Right lung (tissue), 5 donors: ENCODE results near the gene JMJD1C. TPM values are rescaled to one million over a fixed set of nuclear protein-coding genes. Genes with fewer than 3 reads are reported as not detected.
"Not testable (repeated sequence)": the region's sequence is repeated elsewhere in the genome, so short reads cannot be mapped to it uniquely, and the experiment has no call there.

ENCODE experiments used
- DNase-seq, 2 donors: peaks; one replicate each; pipeline ENCODE4 v3.0.0-alpha.2; 2013
- polyA plus RNA-seq, 5 donors: library from polyadenylated mRNA; unstranded; fragments of 120-200 nt; gene quantifications; one replicate each; pipeline versions ENCODE4 v1.2.1 to v1.2.3, GENCODE V29; 2013; ENCODE audit warnings: inconsistent platforms in 1 of 5, low replicate concordance in 1 of 5; ENCODE audit not compliant: insufficient read length in 5 of 5, insufficient read depth in 1 of 5

The JMJD1C gene
- polyA plus RNA-seq, 5 donors: 72.1 to 130 (median 102) TPM

DNA sequence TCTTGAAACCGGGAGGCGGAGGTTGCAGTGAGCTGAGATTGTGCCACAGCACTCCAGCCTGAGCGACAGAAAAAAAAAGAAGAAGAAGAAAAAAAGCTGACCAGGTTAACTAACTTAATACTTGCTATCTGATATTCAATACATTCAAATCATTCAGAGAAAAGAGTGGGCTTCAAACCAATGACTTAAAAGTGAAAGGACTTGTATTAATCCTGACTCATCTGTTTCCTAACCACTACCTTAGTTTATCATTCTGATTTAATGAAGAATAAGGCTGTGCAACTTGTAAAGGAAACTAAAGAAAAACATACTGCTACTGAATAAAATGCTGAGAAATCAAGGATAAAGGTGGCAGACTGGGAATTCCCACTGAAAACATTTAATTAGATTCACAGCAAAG is 204.3 kb downstream of the JMJD1C start:
- no peak for DNase-seq

DNA sequence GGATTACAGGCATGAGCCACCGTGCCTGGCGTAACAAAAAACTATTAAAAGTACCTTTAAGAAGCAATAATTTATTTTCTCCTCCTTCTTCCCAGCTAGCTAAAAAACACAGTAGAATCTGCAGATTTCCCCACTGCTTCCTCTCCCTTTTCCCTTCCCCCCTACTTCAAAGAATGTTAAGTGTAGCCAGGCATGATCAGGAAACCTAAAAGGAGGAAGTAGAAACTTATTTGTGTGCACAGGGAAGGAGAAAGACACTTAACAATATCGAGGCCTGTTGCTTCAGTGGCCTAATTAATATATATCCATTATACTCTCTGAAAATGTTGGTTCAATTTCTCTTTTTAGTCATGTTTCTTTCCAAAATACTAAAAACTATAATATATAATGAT is 204.9 kb downstream of the JMJD1C start:
- no peak for DNase-seq

DNA sequence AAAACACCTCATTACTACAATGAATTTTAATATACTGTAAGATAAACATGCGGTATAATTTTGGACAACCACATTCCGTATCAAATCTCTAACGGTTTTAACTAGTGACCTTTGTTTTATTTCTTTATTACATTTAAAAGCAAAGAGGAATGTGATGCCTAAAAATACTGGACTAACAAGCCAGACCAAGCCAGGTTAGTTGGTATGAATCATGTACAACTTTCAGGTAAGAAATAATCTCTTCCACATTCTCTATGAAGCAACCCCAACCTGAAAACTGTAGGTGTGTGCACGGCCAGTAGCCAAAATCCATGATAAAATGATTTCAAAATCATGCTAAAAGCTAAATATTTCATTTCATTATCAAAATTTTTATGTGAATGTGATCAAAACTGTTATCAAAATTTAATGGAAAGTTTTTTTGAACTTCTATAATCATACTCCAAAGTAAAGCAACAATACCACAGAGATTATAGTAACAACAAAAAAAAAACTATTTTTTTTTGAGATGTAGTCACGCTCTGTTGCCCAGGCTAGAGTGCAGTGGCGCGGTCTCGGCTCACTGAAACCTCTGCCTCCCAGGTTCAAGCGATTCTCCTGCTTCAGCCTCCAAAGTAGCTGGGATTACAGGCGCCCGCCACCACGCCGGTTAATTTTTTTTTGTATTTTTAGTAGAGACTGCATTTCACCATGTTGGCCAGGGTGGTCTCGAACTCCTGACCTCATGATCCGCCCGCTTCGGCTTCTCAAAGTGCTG is 205.5 kb downstream of the JMJD1C start:
- no peak for DNase-seq

DNA sequence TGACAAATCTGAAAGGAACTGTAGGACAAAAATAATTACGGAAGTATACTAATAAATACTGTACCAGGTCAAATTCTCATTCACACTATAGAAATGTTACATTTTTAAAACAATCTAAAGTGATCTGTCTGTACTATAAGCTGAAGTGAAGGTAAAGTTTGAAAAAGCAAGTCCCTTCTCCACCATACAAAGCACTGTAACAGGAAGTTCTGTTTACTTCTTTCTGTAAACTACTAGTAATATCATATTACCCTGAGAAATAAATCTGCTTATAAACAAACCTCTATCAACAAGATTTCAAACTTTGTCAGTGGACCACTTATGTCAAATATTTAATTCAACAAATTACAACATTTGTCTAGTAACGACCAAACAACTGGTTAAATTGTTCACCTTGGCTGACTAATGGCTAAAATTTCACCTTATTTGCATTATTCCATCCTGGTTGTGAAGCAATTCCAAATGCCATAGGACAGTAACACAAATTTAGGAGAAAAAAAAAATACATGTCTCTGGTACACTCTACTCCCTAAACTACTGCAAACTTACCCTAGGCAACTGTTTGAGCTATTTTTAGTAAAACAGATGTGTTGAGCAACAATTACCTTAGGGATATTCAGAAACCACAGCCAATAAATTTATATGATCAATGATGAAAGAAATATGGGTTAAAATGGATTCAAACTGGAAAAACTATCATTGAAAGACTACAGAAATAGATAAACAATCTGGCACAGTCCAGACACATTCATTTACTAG is 206.7 kb downstream of the JMJD1C start:
- no peak for DNase-seq

DNA sequence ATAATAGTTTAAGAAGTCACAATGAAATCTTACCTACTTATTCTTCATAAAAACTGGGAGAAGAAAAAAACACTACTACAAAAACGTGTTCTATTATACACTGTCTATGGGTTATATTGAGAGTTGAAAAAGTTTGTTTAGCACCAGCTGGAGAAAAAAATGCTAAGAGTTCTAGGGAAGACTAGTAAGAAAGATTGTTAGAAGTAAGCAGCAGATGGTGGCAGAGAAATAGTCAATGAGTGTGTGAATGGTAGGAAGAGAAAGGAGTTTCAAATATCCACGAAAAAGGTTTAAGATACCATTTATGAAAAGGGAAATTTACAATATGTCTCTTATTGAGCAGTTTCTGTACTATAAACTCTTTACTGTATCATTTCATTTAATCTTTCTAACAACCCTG is 208.0 kb downstream of the JMJD1C start:
- DNase-seq: no peak

DNA sequence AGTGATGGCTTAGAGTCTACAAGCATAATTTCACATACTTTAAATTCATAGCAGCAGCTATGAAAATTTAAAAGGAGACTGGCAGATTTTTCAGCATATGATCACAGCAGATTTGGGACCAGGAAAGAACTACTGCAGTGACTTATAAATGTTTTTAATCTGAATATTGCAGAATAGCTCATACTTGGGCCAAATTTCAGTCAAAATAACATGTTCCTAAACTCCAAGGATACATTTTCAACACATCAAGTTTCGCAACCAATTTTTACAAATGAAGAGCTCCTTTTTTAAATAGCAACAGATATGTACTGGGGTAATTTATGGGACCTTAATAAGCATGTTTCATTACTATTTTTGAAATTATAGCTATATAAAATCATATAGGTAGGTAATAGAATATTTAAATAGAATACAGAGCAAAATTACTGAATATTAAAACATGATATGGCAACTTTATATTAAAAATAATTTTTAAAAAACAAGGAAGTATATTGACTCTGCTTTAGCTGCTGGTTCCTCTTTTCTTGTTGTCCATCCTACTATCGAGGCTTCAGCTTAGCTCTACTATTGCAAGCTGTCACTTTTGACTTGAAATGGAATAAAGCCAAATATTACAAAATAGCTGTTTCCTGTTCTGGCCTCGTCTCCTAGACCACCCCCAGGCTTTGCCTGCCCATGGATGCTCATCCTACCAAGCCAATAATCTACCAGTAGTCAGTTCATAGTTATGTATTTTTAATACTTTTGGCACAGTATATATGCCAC is 209.6 kb downstream of the JMJD1C start:
- DNase-seq: peak; percentile 76 to 78

DNA sequence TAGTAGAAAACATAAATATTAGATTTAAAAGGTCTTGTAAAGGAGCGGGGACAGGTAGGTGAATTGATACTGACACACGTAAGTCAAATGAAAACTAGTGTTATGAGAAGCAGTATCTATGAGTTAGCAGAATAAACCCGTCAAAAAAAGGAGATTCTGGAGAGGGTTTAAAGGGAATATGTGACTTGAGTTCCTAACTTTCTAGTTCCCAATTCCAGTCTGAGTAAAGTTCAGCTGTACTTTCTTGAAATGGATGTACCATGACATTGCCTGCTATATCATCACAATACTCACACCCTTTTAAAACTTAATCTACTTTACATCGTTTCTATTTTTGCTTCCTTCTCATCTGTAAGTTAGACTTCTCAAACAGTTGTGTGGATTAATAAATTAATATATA is 210.5 kb downstream of the JMJD1C start:
- no peak for DNase-seq

DNA sequence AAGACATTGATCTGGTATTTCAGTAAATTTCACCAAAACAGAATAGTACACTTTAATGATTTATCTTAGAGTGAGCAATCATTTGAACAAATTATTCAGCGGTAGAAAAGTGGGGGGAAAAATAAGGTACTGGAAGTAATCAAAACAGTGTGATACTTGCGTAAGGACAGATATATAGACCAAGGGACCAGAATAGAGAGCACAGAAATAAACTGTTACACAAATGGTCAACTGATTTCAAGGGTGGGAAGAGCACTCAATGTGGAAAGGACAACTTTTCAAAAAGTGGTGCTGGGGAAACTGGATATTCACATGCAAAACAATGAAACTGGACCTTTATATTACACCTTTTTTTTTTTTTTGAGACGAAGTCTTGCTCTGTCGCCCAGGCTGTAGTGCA is 212.7 kb downstream of the JMJD1C start:
- DNase-seq: no peak

DNA sequence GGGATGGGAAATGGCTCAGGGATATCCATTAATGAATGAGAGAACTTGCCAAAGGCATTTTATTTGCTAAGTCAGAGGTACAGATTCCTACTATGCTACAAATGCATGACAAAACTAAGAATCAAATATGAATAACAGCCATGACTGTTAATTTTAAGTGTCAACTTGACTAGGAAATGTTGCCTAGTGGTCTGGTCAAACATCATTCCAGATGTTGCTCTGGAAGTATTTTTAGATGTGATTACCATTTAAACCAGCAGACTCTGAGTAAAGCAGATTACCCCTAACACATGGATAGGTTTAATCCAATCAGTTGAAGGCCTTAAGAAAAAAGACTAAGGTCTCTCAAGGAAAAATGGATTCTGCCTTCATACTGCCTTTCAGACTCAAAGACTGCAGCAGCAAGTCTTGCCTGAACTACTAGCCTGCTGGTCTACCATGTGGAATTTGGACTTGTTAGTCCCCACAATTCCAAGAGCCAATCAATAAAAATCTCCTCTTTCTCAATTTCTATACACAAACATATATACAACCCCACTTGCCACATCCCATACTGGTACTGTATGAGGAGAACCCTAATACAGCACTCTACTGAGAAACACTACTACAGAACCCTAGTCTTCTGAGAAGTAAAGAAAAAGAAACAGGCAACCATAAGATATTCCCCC is 213.5 kb downstream of the JMJD1C start:
- no peak for DNase-seq

DNA sequence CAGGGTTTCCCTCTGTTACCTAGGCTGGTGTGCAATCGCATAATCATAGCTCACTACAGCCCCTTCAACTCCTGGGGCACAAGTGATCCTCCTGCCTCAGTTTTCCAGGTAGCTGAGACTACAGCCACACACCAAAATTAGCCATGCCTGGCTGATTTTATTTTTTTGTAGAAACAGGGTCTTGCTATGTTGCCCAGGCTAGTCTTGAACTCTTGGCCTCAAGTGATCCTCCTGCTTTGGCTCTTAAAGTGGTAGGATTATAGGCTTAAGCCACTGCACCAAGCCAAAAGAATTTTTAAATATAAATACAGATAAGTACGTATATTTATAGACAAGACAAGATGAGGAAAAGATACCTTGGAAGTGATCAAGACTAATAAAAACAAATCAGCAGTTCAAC is 215.7 kb downstream of the JMJD1C start:
- DNase-seq: no peak

DNA sequence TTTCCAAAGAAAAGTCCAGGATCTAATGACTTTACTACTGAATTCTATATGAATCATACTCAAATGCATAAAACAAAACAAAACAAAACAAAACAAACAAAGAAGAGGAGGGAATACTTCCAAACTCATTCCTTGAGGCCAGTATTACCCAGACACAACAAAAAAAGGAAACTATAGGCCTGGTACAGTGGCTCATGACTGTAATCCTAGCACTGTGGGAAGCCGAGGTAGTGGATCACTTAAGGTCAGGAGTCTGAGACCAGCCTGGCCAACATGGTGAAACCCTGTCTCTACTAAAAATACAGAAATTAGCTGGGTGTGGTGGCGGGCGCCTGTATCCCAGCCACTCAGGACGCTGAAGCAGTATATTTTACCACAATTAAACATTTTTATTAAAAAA is 218.0 kb downstream of the JMJD1C start:
- no peak for DNase-seq

DNA sequence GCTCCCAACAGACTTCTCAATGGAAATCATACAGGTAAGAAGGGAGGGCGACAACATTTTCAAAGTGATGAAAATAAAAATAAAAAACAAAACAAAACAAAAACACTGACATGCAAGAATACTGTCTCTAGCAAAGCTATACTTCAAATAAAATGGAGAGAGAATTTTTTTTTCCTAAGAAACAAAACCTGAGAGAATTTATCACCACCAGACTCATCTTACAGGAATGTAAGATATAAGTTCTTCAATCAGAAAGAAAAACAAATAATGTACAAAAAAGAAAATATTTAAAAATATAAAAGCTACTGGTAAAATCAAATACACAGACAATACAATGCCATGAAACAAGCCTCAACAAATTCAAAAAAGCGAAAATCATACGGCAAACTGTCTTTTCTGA is 219.4 kb downstream of the JMJD1C start:
- DNase-seq: no peak

DNA sequence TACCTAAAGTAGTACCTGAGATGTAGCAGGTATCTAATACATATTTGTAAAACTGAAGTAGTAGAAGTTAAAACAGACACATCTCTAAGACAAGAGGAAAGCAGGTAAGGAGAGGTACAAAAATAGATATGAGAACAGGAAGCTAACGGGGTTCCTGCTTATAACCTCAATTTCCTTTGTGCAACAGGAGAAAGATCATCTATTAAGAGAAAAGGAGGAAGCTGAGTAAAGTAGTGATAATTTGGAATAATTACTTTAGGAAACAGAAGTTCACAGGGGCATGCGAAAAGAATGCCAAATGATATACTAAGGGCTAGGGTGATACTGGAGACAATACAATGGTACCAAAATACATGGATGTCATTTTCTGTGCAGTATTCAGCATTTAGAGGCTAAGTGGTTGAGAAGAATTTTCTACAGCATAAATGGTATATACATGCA is 223.9 kb downstream of the JMJD1C start:
- DNase-seq: no peak

DNA sequence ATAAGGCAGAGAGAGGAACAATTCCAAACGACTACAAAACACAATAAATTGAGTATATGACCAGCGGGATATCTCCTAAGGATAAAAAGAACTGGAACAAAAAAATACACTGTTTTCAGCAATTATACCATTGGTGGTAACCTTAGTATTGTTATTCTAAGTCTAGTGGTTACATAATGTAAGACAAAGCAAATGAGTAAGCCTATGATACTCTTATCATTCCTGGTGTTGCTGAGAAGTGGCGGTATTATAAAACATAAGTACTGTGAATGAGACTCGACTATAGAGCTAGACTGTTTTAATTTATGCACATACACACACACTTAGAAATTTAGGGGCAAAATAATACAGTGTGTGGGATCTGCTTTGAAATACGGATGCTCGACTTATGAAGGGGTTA is 225.0 kb downstream of the JMJD1C start:
- no peak for DNase-seq

DNA sequence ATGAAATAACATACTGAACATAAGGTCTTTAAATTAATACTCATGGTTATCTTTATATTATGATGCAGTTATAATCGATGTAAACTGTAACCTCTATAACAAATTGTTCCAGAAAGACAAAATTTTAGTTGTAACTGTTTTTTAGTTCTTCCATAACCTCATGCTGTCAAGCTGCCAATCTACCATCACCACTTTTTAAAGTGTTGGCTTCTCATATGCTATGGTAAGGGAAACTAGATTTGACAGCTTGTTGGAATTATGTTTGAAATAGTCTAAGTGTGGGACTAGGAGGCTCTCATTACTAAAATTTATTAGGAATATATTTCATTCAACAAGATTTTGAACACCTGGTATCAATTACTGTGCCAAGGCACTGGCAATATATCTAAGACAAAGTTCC is 227.3 kb downstream of the JMJD1C start:
- DNase-seq: no peak

DNA sequence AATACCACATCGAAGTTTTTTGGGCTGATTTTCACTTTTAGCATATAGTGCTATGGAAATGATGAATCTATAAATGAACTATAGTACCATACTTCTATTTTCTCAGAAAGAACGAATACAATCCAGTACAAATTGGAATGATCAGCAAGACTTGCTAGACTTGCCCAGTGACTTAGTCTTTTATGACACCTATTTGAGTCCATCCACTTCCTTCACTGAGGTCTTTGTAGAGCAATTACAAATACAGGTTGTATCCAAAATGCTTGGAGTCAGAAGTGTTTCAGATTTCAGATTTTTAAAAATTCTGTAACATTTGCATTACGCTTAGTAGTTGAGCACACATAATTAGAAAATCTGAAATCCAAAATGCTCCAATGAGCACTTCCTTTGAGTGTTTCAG is 228.4 kb downstream of the JMJD1C start:
- DNase-seq: no peak

DNA sequence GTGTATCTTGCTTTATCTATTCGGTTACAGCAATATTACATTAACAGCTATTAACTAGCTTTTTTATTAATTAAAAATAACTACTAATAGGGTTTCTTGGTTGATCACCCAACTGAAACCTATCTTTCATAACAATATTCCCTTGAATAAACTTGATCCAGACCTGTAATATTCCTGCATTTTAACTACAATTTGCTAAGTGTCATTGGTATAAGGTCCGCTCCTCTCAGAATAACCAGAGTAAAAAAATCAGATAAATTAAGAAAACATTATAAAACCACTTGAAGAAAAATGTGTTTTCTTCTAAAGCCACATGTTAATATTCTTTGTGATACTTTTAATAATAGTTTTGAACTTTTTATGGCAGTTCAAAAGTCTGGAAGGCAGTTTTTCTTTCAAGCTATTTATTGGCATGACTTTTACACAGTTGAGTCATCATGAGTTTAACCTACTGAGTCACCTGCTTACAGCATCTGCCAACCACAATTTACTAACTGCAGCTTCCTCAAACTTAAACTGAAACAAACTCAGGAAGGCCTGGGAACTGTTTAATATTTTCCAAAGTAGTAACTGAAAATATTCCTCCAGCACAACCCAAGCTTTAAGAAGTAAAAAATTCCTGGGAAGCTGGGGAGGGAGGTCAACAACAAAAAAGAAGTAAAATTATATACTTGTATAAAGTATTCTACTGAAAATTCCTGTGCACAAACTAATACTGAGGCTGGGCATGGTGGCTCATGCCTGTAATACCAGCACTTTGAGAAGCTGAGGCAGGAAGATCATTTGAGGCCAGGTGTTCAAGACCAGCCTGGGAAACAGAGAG is 229.5 kb downstream of the JMJD1C start:
- no peak for DNase-seq

DNA sequence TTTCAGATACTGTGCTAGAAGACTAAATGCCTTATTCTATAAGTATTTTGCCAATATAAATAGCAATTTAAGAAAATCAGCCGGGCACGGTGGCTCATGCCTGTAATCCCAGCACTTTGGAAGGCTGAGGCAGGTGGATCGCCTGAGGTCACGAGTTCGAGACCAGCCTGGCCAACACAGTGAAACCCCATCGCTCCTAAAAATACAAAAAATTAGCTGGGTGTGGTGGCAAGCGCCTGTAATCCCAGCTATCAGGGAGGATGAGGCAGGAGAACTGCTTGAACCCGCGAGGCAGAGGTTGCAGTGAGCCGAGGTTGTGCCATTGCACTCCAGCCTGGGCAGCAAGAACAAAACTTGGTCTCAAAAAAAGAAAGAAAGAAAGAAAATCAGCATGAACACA is 230.6 kb downstream of the JMJD1C start:
- not testable (repeated sequence) for DNase-seq

DNA sequence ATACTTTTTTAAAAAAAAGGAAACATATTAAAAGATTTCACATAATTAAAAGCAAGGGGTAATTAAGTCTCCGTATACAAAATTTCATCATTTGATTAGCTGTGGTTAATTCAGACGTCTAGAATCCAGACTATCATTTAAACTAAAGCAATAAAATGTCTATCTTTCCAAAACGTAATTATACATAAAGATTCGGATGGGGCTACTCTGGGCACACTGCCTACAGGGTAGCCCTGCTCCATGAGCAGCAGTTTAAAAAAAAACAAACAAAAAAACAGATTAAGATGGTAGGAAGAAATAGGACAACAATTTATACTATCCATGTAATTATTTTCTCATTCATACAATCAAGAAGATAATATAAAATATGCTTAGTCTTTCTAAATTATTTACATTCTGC is 236.6 kb downstream of the JMJD1C start:
- DNase-seq: peak; percentile 46 to 57

DNA sequence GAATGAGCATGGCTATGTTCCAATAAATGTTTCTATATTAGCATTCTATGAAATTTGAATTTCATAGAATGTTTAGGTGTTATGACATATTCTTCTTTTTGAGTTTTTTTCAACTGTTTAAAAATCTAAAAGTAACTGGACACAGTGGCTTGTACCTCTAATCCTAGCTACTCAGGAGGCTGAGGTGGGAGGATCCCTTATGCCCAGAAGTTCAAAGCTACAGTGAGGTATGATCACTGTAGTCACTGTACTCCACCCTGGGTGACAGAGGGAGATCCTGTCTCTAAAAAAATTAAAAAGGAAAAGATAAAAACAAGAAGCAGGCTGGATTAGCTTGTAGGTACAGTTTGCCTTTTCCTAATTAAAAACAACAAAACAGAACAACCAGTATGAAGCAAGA is 237.5 kb downstream of the JMJD1C start:
- DNase-seq: no peak

DNA sequence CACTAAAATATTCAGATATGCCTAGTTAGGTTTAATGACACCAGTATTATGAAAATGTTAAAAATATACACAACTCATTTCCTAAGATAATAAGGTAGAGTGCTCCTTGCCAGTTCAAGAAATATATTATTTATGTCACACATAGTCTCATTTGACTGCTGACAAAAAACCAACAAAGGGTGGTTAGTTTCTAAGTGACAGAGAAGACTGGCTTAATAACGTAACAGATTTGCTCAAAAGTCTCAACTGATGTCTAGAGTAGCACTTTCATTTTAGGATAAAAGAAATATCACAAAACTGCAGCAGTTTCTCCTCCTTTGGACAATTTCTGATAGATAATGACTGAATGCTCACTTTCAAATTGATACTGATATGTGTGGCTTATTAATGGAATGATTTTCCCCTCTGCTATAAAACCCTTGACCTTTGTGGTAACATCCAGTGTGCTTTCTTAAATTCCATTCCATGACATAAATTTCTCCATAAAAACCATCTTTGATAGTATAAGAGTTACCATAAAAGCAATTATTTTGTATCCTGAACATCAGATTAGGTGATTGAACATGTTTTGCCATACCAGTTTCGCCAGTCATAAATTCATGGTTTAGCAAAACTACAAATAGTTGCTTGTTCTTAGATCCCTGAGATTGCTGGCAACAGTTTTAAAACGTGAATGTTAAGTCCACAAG is 238.4 kb downstream of the JMJD1C start:
- DNase-seq: no peak
